Suprapubic skin (tissue), 4 donors: ENCODE results near the gene NTNG2.

ENCODE experiments used
- CTCF ChIP-seq, 2 donors: fragments of 200-600 bp in 1 of 2; fragments of 450-650 bp in 1 of 2; sonication (generic) in 1 of 2; IDR thresholded peaks; one replicate each; pipeline ENCODE4 v1.5.1; 2016 to 2019; ENCODE audit warnings: antibody characterized with exemption in 2 of 2, mild to moderate bottlenecking in 1 of 2, moderate library complexity in 1 of 2
- EP300 ChIP-seq: sonication (generic); formaldehyde crosslinking; IDR thresholded peaks from one replicate; pipeline ENCODE4 v1.6.1; 2017; ENCODE audit warnings: antibody characterized with exemption
- POLR2AphosphoS5 ChIP-seq, 3 donors: sonication (generic); formaldehyde crosslinking; IDR thresholded peaks; one replicate each; pipeline ENCODE4 v1.6.1; 2017; ENCODE audit warnings: antibody characterized with exemption in 3 of 3

- TF ChIP-seq CTCF (IDR thresholded peaks at IDR 0.05) (no peak), EP300 (no peak), POLR2AphosphoS5 (IDR thresholded peaks at IDR 0.05) (no peak)
These were observed 36.1 kb downstream of the NTNG2 start for GRCh38 chr9:132197856-132198550.
